ENCODE measurements around the gene GRM1.

DNA sequence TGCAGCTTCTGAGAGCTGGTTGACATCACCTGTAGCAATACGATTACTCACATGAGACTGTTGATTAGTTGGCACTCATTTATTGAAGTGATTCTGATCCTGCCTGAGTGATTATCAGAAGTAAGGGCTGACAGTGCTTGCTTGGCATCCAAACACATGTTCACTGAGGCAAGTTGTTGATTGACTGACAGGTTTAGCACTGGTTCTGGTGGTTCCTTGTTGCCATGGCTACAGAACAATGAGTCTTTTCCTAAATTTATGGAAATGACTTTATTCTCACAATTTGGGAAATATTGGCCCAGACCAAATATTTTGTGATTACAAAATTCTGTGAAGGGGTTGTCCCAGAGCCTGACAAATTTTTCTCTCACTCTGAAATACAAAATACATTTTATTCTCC, 368.8 kb downstream of the GRM1 start:
- TF ChIP-seq, protein P1, sequence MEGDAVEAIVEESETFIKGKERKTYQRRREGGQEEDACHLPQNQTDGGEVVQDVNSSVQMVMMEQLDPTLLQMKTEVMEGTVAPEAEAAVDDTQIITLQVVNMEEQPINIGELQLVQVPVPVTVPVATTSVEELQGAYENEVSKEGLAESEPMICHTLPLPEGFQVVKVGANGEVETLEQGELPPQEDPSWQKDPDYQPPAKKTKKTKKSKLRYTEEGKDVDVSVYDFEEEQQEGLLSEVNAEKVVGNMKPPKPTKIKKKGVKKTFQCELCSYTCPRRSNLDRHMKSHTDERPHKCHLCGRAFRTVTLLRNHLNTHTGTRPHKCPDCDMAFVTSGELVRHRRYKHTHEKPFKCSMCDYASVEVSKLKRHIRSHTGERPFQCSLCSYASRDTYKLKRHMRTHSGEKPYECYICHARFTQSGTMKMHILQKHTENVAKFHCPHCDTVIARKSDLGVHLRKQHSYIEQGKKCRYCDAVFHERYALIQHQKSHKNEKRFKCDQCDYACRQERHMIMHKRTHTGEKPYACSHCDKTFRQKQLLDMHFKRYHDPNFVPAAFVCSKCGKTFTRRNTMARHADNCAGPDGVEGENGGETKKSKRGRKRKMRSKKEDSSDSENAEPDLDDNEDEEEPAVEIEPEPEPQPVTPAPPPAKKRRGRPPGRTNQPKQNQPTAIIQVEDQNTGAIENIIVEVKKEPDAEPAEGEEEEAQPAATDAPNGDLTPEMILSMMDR (IDR thresholded peaks at IDR 0.05; ENCODE audit: borderline replicate concordance, extremely low read depth, low read length, poor library complexity, severe bottlenecking) = no peak
- no peak for TF ChIP-seq EZH2 (IDR thresholded peaks at IDR 0.05; ENCODE audit: borderline replicate concordance, low read depth, low read length, severe bottlenecking)

Measured in DND-41 (cell line).